Measurements from ENCODE around the gene CST3.
"Not testable (repeated sequence)": the region's sequence is repeated elsewhere in the genome, so short reads cannot be mapped to it uniquely, and the experiment has no call there.

CST3 gene, protein sequence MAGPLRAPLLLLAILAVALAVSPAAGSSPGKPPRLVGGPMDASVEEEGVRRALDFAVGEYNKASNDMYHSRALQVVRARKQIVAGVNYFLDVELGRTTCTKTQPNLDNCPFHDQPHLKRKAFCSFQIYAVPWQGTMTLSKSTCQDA

DNA sequence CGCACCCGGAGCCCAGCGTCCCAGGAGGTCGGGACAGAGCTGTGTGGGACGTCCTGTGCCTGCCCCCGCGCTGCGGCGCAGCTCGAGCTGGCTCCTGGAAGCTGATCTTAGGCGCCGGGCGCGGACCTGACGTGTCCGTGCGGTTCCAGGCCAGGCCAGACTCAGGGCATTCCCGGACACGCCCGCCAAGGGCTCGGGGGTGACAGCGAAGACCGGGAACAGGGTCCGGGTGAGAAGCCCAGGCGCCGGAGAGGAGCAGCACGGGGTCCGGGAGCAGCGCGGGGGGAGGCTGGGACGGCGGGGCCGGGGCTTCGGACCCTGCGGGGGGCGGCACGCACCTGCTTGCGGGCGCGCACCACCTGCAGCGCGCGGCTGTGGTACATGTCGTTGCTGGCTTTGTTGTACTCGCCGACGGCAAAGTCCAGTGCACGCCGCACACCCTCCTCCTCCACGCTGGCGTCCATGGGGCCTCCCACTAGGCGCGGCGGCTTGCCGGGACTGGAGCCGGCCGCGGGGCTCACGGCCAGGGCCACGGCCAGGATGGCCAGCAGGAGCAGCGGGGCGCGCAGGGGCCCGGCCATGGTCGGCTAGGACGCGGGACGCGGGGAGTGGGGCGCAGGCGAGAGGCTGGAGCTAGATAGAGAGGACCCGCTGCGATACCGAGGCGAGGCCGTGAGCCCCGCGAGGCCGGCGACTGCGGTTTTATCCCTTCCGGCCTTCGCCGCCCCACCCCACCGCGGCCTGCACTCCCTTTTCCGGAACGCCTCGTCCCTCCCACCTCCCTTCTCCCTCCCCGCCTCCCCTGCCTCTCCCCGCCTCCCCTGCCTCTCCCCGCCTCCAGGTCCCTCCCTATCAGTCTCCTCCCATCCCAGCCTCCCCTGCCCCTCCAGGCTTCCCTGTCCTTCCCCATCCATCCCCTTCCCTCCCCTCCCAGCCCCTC lies at the start of gene CST3:
Gene CST3, minus strand, starts transcription at position 674 of the 940 bp plus-strand sequence. Its CDS starts 93 bp downstream, at position 581.
- DNase-seq (ENCODE audit: low read depth), result no peak

DNA sequence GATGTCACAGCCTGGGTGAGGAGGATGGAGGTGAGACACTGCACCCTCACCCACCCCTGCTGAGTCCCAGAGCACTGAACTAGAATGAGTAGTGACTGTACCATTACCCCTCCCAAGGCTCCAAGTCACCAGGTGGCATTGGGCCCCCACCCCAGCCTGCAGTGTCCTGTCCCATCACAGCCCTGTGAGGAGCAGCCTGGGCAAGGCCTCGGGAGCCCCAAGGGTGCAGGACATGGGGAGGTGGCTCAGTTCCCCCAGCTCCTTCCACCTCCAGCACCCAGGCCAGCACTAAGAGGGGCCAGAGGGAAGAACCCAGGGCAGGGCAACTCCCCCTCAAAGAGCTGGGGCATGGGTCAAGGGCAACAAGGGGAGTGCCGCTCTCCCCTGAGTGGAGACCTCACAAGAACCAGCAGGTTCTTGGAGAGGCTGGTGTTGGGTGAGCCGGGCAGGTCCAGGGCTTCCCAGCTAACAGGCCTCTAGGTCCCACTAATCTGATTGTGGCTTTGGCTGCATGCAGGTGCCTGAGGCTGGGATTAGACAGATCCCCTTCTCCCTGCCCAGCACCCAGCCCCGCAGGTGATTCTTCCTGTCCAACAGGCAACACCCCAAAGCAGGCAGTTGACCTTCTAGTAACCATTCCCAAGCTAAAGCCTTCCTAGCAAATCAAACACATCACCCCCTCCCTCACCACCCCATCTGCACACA lies 48.4 kb upstream of the CST3 start:
- DNase-seq (ENCODE audit: low read depth), result no peak

DNA sequence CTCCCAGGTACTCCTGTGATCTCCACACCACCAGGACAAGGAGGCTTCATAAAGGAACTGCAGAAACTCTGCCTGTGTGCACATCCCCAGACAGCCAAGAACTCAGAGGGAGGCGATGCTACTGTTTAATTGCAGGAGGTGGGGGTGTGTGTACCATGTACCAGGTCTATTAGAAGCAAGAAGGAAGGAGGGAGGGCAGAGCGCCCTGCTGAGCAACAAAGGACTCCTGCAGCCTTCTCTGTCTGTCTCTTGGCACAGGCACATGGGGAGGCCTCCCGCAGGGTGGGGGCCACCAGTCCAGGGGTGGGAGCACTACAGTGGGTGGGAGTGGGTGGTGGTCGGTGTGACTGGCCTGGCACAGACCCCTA lies 47.8 kb upstream of the CST3 start:
- not testable (repeated sequence) for DNase-seq (ENCODE audit: low read depth)

DNA sequence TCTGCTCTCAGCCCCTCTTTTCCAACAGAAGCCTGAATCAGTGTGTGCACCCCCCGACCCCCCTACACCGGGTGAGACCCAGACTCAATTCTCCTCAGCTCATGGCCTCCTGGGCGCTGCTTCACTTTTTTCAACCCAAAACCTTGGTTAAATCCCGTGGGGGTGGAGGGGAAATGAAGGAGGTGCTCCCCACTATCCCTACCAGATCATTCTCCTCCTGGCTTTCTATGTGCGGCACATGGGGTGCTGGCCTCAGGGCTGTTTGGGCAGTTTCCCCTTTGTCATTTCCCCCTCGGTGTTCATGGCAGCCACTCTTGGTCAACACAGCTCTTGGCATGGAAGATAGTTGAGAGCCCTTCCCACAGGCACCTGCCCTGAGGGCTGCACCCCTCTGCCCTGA lies 46.5 kb upstream of the CST3 start:
- DNase-seq (ENCODE audit: low read depth), result no peak

DNA sequence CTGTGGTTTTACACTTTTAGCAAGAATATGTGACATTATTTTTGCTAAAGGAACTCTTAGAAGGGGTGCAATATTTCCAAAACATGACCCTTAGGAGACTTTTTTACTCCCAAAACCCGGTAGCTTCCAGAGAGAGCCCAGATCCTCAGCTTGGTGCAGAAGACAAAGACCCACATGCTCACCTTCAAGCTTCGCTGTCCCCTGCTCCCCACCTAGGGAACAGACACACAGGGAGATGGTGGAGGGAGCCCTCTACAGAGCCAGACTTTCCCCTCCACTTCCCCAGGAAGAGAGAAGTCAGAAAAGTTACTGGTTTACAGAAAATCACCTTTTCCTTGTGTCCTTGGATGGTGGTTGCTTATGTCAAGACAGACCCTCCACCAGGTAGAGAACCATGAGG lies 46.1 kb upstream of the CST3 start:
- no peak for DNase-seq (ENCODE audit: low read depth)

DNA sequence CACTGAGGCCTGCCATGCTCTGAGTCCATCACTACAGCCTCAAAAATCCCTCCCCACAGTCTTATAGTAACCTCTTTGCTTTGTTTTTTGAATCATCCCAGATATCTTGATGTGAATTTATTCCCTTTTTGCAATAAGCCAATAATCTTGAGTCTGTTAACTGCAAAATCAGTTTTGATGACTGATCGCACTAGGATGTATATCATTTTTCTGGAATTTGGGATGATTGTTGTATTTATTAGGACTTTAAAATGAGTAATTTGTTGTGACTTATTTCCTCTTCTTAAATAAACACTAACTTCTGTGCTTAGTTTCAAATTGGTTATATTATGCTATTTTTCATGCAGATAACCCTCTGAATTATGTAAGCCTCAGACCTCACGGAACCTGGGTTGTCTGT lies 45.5 kb upstream of the CST3 start:
- DNase-seq (ENCODE audit: low read depth), result no peak

DNA sequence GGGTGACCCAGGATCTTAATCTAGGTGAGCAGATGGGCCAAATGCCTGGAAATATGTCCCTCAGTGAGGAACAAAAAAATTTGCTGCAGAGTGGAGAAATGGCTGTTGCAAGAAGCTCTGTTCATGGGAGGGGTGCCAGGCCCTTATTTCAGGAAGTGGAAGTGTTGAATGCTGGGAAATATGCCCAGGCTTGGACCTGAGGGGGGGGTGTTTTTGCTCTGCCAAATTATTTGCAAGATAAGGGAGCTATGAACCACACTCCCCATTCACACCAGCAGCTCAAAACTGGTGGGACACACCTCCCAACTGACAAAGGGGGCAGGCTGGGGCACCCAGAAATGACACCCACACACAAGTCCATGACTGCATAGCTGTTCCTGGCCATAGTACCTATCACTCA lies 42.4 kb upstream of the CST3 start:
- DNase-seq (ENCODE audit: low read depth), result no peak

DNA sequence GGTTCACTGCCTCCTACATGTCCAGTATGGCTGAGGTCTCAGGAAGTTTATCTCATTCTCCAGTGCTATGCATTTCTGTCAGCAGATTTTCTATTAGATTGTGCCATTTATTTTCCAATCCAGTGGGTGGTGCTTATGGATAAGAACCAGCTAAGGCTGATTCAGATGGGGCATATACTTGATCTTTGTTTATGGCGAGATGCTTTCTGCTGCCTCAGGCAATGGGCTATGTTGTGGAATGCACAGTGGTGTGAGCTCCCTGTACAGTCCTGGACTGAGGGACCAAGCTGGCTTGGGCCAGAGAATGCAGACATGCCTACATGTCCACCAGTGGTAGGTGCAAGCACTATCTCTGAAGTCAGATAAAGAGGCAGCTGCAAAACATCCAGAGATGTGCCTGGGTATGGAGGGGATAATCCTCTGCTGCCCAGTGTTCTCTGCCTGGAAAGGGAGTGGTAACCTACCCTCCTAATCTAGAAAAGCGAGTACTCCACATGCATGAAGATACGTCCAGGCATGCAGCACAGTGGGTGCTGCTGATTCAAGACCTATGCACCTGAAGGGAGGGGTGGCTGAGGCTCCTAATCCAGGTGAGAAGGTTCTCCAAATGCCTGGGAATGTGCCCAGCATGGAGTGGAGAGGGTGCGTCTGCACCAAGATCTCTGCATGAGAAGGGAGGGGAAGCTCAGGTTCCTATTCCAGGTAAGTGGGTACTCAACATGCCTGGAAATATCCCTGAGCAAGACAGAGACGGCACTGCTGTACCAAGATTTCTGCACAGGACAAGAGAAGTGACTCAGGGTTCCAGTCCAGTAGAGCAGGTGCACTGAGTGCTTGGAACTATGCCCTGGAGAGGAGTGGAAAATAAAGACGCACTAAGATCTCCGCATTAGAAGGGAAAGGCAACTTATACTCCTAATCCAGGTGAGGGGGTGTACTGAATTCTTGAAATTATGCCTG lies 41.7 kb upstream of the CST3 start:
- DNase-seq (ENCODE audit: low read depth), result no peak

DNA sequence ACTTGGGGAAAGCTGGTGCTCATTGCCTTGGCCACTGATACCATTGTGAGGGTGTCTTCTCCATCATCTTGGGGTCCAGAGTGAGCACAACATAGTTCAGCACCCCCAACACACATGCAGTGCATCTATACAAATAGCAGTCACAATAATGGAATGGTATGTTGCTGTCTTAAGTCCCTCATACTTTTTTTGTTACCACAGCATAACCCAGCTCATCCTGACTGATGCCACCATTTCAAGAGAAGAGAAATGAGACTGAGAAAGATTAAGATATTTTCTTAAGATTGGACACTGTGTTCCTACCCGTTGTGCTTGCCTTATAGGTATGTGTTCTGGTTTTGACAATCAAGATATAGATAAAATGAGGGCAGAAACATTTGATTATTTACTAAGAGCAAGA lies 35.5 kb upstream of the CST3 start:
- no peak for DNase-seq (ENCODE audit: low read depth)

DNA sequence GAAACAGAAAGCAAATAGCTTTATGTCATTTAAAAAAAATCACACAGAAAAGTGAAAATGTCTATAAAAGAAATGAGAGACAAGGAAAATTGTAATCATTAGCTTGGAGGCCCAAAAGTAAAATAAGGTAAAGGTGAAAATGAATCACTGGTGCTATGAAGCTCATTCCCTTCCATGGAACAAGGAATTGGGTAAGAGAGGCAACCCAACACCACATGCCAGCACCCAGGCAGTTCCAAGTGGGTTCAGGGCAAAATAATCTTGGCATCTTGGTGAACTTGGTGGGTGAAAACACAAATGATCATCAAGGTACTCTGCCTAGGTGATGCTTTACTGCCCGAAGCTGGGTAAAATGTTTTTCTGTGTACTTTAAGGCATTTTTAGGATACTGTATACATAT lies 34.4 kb upstream of the CST3 start:
- DNase-seq (ENCODE audit: low read depth), result no peak

DNA sequence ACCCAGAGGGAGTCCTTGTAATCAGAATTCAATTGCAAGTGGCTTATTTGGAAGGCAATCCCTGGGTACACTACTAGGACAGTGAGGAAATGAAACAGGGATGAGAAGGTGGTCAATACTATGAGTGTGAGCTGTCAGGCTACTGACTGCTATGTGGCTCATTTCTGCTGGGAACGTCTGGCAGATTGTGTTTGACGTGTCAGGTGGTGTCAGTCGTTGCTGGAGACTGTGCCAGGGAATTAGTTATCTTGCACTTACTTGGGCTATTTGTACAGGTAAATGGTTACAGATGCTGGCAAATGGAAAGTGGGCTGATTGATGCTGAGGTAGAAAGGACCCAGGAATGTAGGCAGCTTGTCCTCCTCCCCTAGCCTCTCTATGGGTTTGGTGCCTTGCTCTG lies 33.7 kb upstream of the CST3 start:
- DNase-seq (ENCODE audit: low read depth), result no peak

DNA sequence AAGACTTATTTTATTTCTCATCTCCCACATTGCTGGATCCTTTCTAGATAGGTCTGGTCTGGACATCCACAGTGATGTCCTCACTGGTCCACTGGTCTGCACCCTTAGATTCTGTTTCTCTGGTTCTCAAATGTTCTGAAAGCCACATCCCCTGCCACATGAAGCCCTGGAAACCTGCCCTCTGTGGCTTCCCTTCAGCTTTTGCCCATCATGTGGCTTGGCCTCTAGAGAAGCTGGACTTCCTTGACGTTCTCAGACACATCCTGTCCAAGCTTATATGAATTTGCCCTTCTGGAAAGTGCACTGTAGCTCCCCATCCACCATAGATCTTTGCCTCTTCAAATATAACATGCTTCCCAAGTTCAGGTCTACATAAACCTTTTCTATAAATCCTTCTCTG lies 32.6 kb upstream of the CST3 start:
- no peak for DNase-seq (ENCODE audit: low read depth)

DNA sequence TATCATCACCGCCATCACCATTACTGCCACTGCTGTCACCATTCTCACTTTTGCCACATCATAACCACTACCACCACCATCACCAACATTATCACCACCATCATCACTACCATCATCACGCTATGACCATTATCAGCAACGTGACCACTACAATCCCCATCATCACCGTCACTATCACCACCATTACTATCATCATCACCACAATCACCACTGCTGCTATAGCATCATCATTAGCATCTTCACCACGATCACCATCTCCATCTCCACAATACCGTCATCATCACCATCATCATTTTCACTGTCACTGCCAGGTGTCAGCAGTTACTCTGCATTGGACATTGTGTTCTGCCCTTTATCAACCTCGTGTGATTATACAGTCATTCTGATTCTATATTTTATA lies 32.1 kb upstream of the CST3 start:
- no peak for DNase-seq (ENCODE audit: low read depth)

DNA sequence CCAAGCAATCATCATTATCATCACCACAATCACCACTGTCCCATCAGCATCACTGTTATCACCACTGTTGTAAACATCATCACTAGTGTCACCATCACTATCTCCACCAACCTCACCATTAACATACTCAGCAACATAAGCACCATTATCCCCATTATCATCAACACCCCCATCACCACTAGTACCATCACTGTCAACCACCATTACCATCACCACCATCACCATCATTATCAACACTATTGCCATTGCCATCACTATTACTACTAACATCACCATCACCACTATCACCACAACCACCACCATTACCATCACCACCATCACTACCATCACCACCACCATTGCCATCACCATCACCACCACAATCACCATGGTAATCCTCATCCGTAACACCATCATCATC lies 31.6 kb upstream of the CST3 start:
- no peak for DNase-seq (ENCODE audit: low read depth)

DNA sequence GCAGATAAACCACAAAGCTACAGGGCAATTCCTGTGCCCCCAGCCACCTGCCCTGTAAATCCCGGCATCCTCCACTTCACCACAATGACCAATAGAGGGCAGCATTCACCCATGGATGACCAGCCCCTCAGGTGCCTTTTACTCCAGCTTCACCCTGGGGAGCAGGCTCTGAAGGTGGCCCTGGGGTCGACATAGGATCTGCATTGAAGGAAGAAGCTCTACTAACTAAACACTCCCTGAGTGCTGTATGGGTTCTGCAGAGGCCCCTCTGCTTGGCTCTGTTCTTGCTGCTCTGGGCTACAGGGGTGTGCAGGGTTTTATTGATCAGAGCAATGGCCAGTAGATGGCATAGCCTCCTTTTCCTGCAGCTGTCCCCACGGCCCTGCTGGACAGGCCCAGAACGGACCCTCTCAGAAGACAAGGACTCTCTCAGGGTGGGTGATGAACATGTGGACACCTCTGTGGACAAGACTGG lies 30.8 kb upstream of the CST3 start:
- DNase-seq (ENCODE audit: low read depth), result no peak

DNA sequence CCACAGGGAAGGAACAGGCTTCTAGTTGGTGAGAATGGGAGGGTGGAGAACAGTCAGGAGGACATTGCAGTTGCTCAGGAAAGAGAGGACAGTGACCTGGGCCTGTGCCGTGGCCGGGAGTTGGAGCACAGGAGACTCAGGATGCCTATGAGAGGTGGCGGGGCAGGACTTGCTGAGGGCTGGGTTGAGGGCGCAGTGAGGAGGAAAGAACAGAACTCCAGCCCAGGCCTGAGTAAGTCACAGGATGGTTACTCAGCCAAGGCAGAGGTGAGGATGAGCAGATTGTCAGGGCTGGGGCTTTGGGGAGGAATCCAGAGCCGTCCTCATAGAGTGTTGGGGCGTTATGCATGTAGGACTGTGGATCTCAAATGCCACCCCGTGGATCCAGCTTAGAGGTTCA lies 29.9 kb upstream of the CST3 start:
- no peak for DNase-seq (ENCODE audit: low read depth)

DNA sequence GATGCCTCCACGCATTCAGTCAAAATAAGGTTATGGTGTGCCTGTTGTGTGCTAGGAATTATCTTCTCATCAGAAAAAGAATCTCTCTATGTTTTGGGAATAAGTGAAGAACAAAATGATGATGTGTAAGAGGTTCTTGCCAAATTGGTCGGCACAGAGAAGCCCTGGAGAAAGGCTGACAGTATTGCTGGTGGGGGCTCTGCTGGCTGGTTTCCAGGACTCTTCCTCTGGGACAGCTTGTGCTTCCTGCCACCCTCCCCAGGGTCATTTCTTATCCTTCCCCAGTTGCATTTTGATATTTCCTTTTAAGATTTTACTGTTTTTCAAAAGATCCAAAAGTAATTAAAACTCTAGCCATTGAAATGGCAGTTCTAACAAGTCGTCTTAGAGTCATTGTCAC lies 28.9 kb upstream of the CST3 start:
- DNase-seq (ENCODE audit: low read depth), result no peak

DNA sequence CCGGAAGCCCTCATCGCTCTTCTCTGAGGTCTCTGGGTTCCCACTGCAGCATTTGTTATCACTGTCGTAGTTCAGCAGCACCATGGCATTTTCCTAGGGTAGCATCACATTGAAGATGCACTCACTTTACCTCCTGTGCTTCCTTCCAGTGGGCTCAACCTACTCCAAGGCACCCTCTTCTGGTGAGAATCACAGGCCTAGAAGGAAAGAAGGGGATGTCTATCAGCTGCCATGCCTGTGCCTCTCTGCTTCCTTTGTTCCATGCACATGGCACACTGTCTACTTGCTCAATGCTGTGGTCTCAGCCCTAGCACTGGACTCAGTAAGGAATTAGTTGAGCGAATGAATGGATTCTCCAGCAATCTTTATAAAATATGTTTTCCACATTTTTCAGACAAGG lies 28.4 kb upstream of the CST3 start:
- no peak for DNase-seq (ENCODE audit: low read depth)

DNA sequence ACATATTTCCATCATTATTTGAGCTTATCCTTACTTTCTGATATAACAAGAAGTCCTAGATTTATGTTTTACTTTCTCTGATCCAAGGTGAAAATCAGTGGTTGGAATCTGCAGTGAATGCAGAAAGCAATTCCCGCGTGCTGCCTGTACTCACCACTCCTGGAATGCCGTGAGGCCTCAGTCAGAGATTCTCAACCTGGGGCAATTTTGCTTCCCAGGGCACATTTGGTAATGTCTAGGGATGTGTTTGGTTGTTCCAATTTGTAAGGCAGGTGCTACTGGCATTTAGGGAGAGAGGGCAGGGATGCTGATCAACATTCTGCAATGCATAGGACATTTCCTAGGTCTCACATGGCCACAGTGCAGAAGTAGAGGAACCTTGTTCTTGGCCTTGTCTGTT lies 27.2 kb upstream of the CST3 start:
- no peak for DNase-seq (ENCODE audit: low read depth)

DNA sequence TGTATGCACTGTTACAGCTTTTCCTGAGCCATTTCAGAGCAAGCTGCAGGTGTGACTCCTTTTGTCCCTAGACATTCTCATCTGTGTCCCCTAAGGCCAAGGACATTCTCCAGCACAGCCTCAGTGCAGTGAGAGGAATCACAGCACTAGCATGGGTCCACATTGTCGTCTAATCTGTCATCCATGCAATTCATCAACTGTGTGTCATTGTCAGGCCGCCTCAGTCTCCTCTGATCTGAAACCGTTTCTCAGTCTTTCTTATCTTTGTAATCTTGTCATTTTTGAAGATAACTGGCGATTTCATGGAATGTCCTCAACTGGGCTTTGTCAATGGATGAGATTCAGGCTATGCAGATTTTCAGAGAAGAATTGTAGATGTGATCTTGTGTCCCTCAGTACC lies 26.3 kb upstream of the CST3 start:
- DNase-seq (ENCODE audit: low read depth), result not testable (repeated sequence)

DNA sequence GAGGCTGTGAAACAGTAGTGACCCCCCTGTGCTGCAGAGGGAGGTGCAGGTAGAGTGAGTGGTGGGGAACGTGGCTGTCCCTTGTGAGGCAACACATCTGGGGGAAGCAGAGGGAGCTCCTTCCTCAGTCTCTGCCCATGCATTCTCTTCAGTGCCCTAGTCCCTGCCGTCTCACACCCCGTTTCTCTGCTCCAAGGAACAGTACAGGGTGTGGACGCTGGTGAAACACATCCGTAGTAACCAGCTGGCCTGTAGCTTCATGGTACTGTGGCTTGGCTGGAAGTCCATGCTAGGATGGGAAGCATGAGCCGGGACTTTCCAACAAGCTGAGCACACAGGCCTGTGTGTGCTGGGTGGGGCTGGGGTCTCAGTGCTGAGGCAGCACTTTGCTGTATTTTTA lies 25.4 kb upstream of the CST3 start:
- no peak for DNase-seq (ENCODE audit: low read depth)

DNA sequence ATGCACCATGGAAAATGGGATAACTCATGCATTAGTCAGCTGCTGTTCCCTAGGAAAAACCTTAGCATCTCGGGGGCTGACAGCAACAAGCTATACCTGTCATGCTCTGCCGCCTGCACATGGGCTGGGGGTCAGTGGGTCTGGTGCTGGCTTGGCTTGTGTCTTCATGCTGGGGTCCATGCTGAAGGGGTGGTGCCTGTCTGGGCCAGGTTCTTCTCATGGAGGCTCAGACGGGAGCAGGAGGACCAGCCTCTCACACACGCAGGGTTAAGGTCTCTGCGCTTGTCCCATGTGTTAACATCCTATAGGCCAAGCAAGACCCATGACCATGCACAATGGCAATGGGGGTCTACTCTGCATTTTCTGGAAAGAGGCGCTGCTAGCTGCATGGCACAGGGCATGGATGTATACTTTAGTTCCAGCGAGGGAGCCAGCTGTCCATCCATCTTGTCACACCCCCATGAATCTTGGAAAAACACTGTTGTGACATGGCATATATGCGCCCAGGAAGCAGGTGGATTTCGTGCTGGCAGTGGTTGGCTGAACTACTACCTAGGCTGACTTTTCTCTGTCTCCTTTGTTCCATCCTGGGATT lies 24.6 kb upstream of the CST3 start:
- no peak for DNase-seq (ENCODE audit: low read depth)

All from stimulated activated CD8-positive, alpha-beta memory T cell treated with anti-CD3 and anti-CD28 coated beads, Interleukin-12 subunit alpha, Interleukin-12 subunit beta, amount 100 ng/mL, for 1 hour (primary cell).